ENCODE results near the gene POU2F3.

POU2F3 gene

GRCh38 chr11:120316880-120317688, 77.1 kb downstream of the POU2F3 start:
- no peaks in the 10 kb centered on the region for H3K4me1 ChIP-seq (ENCODE audit: control insufficient read depth, insufficient read depth, low read length)
- TF ChIP-seq ZFHX2 (tag by site-specific recombination; conservative IDR thresholded peaks at IDR 0.05) (peak; percentile 16; the same call in 1 of the 2 replicates), KLF1 (tag by site-specific recombination; IDR thresholded peaks at IDR 0.05) (peak; percentile 38; the same call in 1 of the 2 replicates), ZNF670 (tag by site-specific recombination; IDR thresholded peaks at IDR 0.05; ENCODE audit: low read depth) (no peak)
- H3K36me3 ChIP-seq (ENCODE audit: control insufficient read depth in 2 of 2, insufficient read depth in 1 of 2, low read length in 2 of 2): no peaks in the 10 kb centered on the region
- ChIA-PET CTCF (interaction anchor here (0.7 to 3.1 kb wide), 7 partner anchors 10 to 725 kb away, joined by 3 to 14 read pairs (median 5); no protein-coding TSS in a partner anchor), POLR2A (no interaction called here)
- no peak overlapping the region for H3K27ac ChIP-seq (ENCODE audit: extremely low read depth, low read depth, low read length)
- H3K4me3 ChIP-seq (ENCODE audit: low read depth, low read length): no peak overlapping the region
- no peaks in the 10 kb centered on the region for H3K9me3 ChIP-seq (ENCODE audit: control insufficient read depth, insufficient read depth, low read depth, low read length)

DNA sequence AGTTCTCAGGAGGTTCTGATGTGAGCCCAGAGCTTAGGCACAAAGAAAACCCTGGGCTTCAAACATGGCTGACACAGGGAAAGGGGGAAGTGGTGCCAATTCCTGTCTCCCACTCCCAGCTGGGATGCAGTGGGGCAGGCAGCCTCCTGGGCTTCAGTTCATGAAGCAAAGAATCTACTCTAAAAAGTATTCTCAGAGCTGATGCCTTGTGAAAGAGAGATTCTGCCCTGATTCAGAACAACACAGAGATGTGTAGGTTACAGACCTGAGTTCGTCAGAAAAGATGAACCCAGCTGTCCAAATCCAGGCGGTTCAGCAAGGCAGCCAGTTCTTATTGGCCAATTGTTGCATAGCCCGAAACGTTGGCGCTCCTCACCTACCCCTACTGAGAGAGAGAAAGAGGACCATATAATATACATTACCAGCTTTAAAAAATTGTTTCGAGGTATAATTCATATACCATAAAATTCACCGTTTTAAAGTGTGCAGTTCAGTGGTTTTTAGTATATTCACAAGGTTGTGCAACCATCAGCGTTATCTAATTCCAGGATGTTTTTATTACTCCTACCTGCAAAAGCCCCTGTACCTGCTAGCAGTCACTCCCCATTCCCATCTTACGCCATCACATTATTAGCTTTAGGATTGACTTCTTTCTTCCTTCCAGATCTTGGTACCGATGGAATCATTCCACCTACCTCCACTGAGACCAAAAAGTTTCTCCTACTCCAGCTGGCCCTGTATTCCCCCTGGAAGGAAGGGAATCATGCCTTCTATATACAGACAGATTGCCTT, 77.9 kb downstream of the POU2F3 start:
- CTCF ChIA-PET: interaction anchor here (0.8 to 3.1 kb wide), 6 partner anchors 9 to 88 kb away, joined by 3 to 14 read pairs (median 5); no protein-coding TSS in a partner anchor
- Histone ChIP-seq H3K4me3 (ENCODE audit: low read depth, low read length) (no peak overlapping the region), H3K27ac (ENCODE audit: extremely low read depth, low read depth, low read length) (no peak overlapping the region), H3K36me3 (ENCODE audit: control insufficient read depth in 2 of 2, insufficient read depth in 1 of 2, low read length in 2 of 2) (no peaks in the 10 kb centered on the region), H3K9me3 (ENCODE audit: control insufficient read depth, insufficient read depth, low read depth, low read length) (no peaks in the 10 kb centered on the region), H3K4me1 (ENCODE audit: control insufficient read depth, insufficient read depth, low read length) (no peaks in the 10 kb centered on the region)
- POLR2A ChIA-PET: no interaction called here
- TF ChIP-seq ZFP37 (tag by site-specific recombination; IDR thresholded peaks at IDR 0.05): no peak
- TF ChIP-seq SETDB1 (IDR thresholded peaks at IDR 0.05; ENCODE audit: insufficient read length, low read length): no peak
- no peak for TF ChIP-seq ZNF391 (tag by site-specific recombination; IDR thresholded peaks at IDR 0.05; ENCODE audit: borderline replicate concordance, low read depth)
- no peak for TF ChIP-seq SCRT1 (tag by site-specific recombination; IDR thresholded peaks at IDR 0.05; ENCODE audit: borderline replicate concordance)
- TF ChIP-seq ZNF624 (tag by site-specific recombination; IDR thresholded peaks at IDR 0.05): no peak
- no peak for TF ChIP-seq BCL11B (tag by site-specific recombination; IDR thresholded peaks at IDR 0.05; ENCODE audit: low read depth)
- TF ChIP-seq YY1 (tag by site-specific recombination; IDR thresholded peaks at IDR 0.05): no peak
- TF ChIP-seq ZNF157 (tag by site-specific recombination; IDR thresholded peaks at IDR 0.05): no peak
- no peak for TF ChIP-seq ZNF600 (tag by site-specific recombination; IDR thresholded peaks at IDR 0.05)
- no peak for TF ChIP-seq OSR2 (tag by site-specific recombination; IDR thresholded peaks at IDR 0.05)
- no peak for TF ChIP-seq ZNF791 (tag by site-specific recombination; IDR thresholded peaks at IDR 0.05)
- no peak for TF ChIP-seq FEZF1 (tag by site-specific recombination; IDR thresholded peaks at IDR 0.05)
- TF ChIP-seq, protein P1, sequence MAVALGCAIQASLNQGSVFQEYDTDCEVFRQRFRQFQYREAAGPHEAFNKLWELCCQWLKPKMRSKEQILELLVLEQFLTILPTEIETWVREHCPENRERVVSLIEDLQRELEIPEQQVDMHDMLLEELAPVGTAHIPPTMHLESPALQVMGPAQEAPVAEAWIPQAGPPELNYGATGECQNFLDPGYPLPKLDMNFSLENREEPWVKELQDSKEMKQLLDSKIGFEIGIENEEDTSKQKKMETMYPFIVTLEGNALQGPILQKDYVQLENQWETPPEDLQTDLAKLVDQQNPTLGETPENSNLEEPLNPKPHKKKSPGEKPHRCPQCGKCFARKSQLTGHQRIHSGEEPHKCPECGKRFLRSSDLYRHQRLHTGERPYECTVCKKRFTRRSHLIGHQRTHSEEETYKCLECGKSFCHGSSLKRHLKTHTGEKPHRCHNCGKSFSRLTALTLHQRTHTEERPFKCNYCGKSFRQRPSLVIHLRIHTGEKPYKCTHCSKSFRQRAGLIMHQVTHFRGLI (tag by site-specific recombination; IDR thresholded peaks at IDR 0.05): no peak
- TF ChIP-seq ZNF561 (tag by site-specific recombination; IDR thresholded peaks at IDR 0.05; ENCODE audit: borderline replicate concordance): no peak
- TF ChIP-seq ATF2 (tag by site-specific recombination; IDR thresholded peaks at IDR 0.05; ENCODE audit: low read depth): no peak
- TF ChIP-seq ZNF621 (tag by site-specific recombination; IDR thresholded peaks at IDR 0.05): no peak
- TF ChIP-seq ZSCAN30 (tag by site-specific recombination; IDR thresholded peaks at IDR 0.05): no peak
- no peak for TF ChIP-seq ZNF140 (tag by site-specific recombination; IDR thresholded peaks at IDR 0.05)
- TF ChIP-seq, protein P2, sequence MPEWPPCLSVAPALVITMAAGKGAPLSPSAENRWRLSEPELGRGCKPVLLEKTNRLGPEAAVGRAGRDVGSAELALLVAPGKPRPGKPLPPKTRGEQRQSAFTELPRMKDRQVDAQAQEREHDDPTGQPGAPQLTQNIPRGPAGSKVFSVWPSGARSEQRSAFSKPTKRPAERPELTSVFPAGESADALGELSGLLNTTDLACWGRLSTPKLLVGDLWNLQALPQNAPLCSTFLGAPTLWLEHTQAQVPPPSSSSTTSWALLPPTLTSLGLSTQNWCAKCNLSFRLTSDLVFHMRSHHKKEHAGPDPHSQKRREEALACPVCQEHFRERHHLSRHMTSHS (tag by site-specific recombination; IDR thresholded peaks at IDR 0.05): no peak
